Activated CD4-positive, alpha-beta memory T cell treated with anti-CD3 and anti-CD28 coated beads, Interleukin-2, amount 10 ng/mL, durations not matched to agents 7 days and 5 days (primary cell): ENCODE data around the gene BPIFB4. TPM values are rescaled to one million over a fixed set of nuclear protein-coding genes. Genes with fewer than 3 reads are reported as not detected.

Experiments
- CTCF ChIA-PET: fragments of 350-600 bp; sonication (Branson Sonifier 250); formaldehyde crosslinking; loops from one replicate; lab custom pipeline; 2021; ENCODE audit warnings: antibody characterized with exemption, inconsistent platforms; lab: Charles Lee
- POLR2A ChIA-PET: fragments of 350-600 bp; sonication (Branson Sonifier 250); formaldehyde crosslinking; loops from one replicate; lab custom pipeline; 2021; ENCODE audit warnings: antibody characterized with exemption; lab: Charles Lee
- DNase-seq: peaks from one replicate; pipeline ENCODE4 v3.0.0-alpha.2; 2020
- H3K27ac Mint-ChIP-seq: one replicate; pipeline ENCODE4 v1.8.0; 2021; ENCODE audit warnings: mild to moderate bottlenecking, mixed read lengths
- H3K27me3 Mint-ChIP-seq: one replicate; pipeline ENCODE4 v1.8.0; 2021; ENCODE audit warnings: mixed read lengths
- H3K36me3 Mint-ChIP-seq: one replicate; pipeline ENCODE4 v1.8.0; 2021; ENCODE audit warnings: low read depth, mixed read lengths
- H3K4me1 Mint-ChIP-seq: one replicate; pipeline ENCODE4 v1.8.0; 2021; ENCODE audit warnings: mixed read lengths
- H3K4me3 Mint-ChIP-seq: one replicate; pipeline ENCODE4 v1.8.0; 2021; ENCODE audit warnings: mild to moderate bottlenecking, mixed read lengths
- H3K9me3 Mint-ChIP-seq: one replicate; pipeline ENCODE4 v1.8.0; 2021; ENCODE audit warnings: mixed read lengths
- total RNA-seq, 2 experiments: library from RNA; stranded (reverse); gene quantifications; one replicate each; pipeline ENCODE4 v1.2.3, GENCODE V29; 2021

BPIFB4 gene
- total RNA-seq, 2 experiments from 2014 or later: not detected

DNA sequence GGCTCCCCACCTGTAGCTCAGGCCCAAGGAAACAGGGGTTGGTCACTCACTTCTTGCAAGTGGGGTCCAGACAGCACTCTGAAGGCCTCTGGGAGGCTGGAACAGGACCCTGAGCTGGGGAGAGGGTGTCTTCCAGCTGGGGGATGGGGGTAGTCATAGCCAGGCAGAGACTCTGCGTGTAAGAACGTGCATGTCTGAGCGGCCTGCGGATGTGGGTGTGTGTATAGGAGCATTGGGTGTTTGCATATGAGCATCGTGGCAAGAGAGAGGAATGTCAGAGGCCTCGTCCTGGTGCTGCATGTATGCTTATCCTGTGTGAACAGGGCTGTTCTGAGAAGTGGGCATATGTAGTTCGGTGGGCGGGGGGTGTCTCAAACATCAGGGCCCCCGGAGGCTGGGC lies 13.7 kb upstream of the BPIFB4 start:
- Mint-ChIP-seq H3K4me1 (no peaks in the 10 kb centered on the region), H3K27ac (no peak overlapping the region), H3K9me3 (no peaks in the 10 kb centered on the region), H3K36me3 (no peaks in the 10 kb centered on the region), H3K27me3 (no peaks in the 10 kb centered on the region), H3K4me3 (no peak overlapping the region)
- CTCF ChIA-PET: no interaction called here
- POLR2A ChIA-PET: no interaction called here
- no peak for DNase-seq

DNA sequence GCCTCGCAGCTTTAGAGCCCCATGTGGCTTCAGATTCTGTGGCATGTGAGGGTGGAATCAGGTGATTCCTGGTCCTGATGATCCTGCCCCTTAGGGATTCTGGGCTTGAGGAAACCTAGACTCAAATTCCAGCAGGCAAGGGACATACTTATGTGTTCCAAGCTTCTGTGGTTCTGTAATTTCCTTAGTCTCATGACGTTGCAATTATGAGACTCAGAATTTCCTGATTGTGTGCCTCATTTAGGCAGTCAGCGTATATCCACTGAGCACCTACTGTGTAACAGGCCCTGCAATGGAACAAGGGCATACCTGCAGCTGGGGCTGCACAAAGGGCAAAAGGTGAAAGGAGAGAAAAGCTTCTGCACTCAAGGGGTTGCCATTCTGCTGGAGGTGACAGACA lies 11.6 kb upstream of the BPIFB4 start:
- no peak for DNase-seq
- CTCF ChIA-PET: no interaction called here
- H3K9me3 Mint-ChIP-seq: no peaks in the 10 kb centered on the region
- no peak overlapping the region for H3K4me3 Mint-ChIP-seq
- POLR2A ChIA-PET: interaction anchor here (0.9 kb wide), 1 partner anchor 1044 kb away, joined by 3 read pairs; the partner anchor contains the start of gene EIF2S2
- H3K36me3 Mint-ChIP-seq: no peaks in the 10 kb centered on the region
- H3K27me3 Mint-ChIP-seq: no peaks in the 10 kb centered on the region
- no peak overlapping the region for H3K27ac Mint-ChIP-seq
- H3K4me1 Mint-ChIP-seq: no peaks in the 10 kb centered on the region

DNA sequence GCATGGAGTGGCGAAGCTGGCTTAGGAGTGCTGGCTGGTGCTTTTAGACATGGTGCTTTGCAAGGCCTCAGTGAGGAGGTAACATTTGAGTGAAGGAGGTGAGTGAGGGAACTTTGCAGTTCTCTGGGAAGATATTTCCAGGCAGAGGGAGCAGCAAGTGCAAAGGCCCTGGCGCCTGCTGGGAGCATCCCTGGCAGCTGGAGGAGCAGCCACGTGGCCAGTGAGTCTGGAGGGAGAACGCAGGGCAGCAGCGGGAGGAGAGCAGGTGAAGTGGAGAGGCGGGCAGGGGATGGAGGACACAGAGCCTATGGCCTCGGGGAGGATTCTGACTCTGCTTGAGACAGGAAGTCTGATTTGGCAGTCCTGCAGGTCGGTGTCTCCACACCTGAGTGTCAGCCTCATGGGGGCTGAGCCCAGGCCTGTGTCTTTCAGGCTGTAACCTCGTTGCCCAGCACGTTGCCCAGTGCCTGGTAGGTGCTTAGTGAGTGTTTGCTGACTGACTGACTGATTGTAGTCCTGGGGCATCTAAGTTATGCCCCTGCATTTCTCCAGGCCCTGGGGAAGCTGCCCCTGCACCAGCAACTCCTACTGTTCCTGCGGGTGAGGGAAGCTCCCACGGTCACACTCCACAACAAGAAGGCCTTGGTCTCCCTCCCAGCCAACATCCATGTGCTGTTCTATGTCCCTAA lies 11.0 kb upstream of the BPIFB4 start:
- DNase-seq: no peak
- Mint-ChIP-seq H3K9me3 (no peaks in the 10 kb centered on the region), H3K4me1 (no peaks in the 10 kb centered on the region), H3K4me3 (no peak overlapping the region), H3K27me3 (no peaks in the 10 kb centered on the region), H3K27ac (no peak overlapping the region), H3K36me3 (no peaks in the 10 kb centered on the region)
- POLR2A ChIA-PET: interaction anchor here (0.9 kb wide), 1 partner anchor 1044 kb away, joined by 3 read pairs; the partner anchor contains the start of gene EIF2S2
- CTCF ChIA-PET: no interaction called here

- ChIA-PET CTCF (no interaction called here), POLR2A (no interaction called here)
- Mint-ChIP-seq H3K4me1 (no peaks in the 10 kb centered on the region), H3K27me3 (no peaks in the 10 kb centered on the region), H3K4me3 (no peak overlapping the region), H3K27ac (no peak overlapping the region), H3K36me3 (no peaks in the 10 kb centered on the region), H3K9me3 (no peaks in the 10 kb centered on the region)
- DNase-seq: no peak
Observed at GRCh38 chr20:33069673-33070072, 9.8 kb upstream of the BPIFB4 start.

- Mint-ChIP-seq H3K4me1 (no peaks in the 10 kb centered on the region), H3K27me3 (no peaks in the 10 kb centered on the region), H3K36me3 (no peaks in the 10 kb centered on the region), H3K27ac (no peak overlapping the region), H3K9me3 (no peaks in the 10 kb centered on the region), H3K4me3 (no peak overlapping the region)
- CTCF ChIA-PET: no interaction called here
- POLR2A ChIA-PET: no interaction called here
- DNase-seq: no peak
Observed at GRCh38 chr20:33070111-33071053, 9.1 kb upstream of the BPIFB4 start.

- ChIA-PET CTCF (no interaction called here), POLR2A (no interaction called here)
- no peaks in the 10 kb centered on the region for H3K9me3 Mint-ChIP-seq
- DNase-seq: no peak
- no peaks in the 10 kb centered on the region for H3K4me1 Mint-ChIP-seq
- H3K4me3 Mint-ChIP-seq: no peak overlapping the region
- no peaks in the 10 kb centered on the region for H3K36me3 Mint-ChIP-seq
- no peaks in the 10 kb centered on the region for H3K27me3 Mint-ChIP-seq
- no peak overlapping the region for H3K27ac Mint-ChIP-seq
Observed at GRCh38 chr20:33071198-33071597, 8.2 kb upstream of the BPIFB4 start.

DNA sequence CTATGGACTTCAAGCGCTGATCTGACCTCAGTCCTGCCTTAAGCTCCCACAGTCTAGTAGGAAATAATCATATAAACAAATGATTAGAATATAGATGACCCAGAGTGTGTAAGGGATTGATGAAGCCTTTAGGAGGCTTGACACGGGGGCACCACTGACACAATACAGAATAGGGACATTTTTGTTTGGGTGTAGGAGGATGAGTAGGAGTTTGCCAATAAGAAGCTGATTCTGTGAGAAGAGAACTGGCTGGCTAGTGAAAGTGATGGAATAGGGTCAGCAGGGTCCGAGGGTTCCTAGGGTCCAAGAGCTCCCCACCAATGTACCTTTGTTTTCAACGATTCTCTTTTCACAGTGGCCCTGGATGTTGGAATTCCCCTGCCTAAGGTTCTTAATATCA lies 7.1 kb upstream of the BPIFB4 start:
- Mint-ChIP-seq H3K4me1 (no peaks in the 10 kb centered on the region), H3K36me3 (no peaks in the 10 kb centered on the region), H3K9me3 (no peaks in the 10 kb centered on the region), H3K27me3 (no peaks in the 10 kb centered on the region), H3K27ac (no peak overlapping the region), H3K4me3 (no peak overlapping the region)
- no peak for DNase-seq
- CTCF ChIA-PET: no interaction called here
- POLR2A ChIA-PET: no interaction called here

GRCh38 chr20:33072813-33073212 lies 6.6 kb upstream of the BPIFB4 start:
- no peaks in the 10 kb centered on the region for H3K27me3 Mint-ChIP-seq
- no peaks in the 10 kb centered on the region for H3K36me3 Mint-ChIP-seq
- ChIA-PET POLR2A (no interaction called here), CTCF (no interaction called here)
- no peaks in the 10 kb centered on the region for H3K9me3 Mint-ChIP-seq
- DNase-seq: no peak
- H3K4me1 Mint-ChIP-seq: no peaks in the 10 kb centered on the region
- no peak overlapping the region for H3K4me3 Mint-ChIP-seq
- H3K27ac Mint-ChIP-seq: no peak overlapping the region

DNA sequence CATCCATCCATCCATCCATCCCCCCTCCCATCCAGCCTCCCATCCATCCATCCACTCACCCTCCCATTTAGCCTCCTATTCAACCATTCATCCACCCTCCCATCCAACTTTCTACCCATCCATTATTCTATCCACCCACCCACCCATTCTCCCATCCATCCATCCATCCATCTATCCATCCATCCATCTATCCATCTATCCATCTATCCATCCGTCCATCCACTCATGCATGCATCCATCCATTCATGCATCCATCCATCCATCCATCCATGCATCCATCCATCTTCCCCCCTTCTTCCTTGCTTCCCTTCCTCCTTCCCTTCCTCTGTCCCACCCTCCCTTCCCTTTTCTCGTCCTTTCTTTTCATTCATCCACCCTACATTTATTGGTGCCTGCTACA lies 4.8 kb upstream of the BPIFB4 start:
- H3K27ac Mint-ChIP-seq: no peak overlapping the region
- no peaks in the 10 kb centered on the region for H3K27me3 Mint-ChIP-seq
- CTCF ChIA-PET: no interaction called here
- H3K9me3 Mint-ChIP-seq: no peaks in the 10 kb centered on the region
- POLR2A ChIA-PET: interaction anchor here (0.5 kb wide), 1 partner anchor 153 kb away, joined by 3 read pairs; no protein-coding TSS in a partner anchor
- H3K36me3 Mint-ChIP-seq: no peaks in the 10 kb centered on the region
- no peak overlapping the region for H3K4me3 Mint-ChIP-seq
- DNase-seq: no peak
- no peaks in the 10 kb centered on the region for H3K4me1 Mint-ChIP-seq

GRCh38 chr20:33075281-33075680 lies 4.2 kb upstream of the BPIFB4 start:
- H3K27me3 Mint-ChIP-seq: no peaks in the 10 kb centered on the region
- H3K27ac Mint-ChIP-seq: no peak overlapping the region
- no peak for DNase-seq
- no peak overlapping the region for H3K4me3 Mint-ChIP-seq
- CTCF ChIA-PET: interaction anchor here (1.8 kb wide), 1 partner anchor 174 kb away, joined by 8 read pairs; no protein-coding TSS in a partner anchor
- H3K4me1 Mint-ChIP-seq: no peaks in the 10 kb centered on the region
- H3K9me3 Mint-ChIP-seq: no peaks in the 10 kb centered on the region
- POLR2A ChIA-PET: no interaction called here
- H3K36me3 Mint-ChIP-seq: no peaks in the 10 kb centered on the region

- Mint-ChIP-seq H3K27ac (no peak overlapping the region), H3K36me3 (no peaks in the 10 kb centered on the region), H3K4me3 (no peak overlapping the region), H3K27me3 (no peaks in the 10 kb centered on the region), H3K9me3 (no peaks in the 10 kb centered on the region), H3K4me1 (no peaks in the 10 kb centered on the region)
- CTCF ChIA-PET: interaction anchor here (0.5 to 1.8 kb wide), 3 partner anchors 175 to 179 kb away, joined by 3 to 8 read pairs (median 3); no protein-coding TSS in a partner anchor
- POLR2A ChIA-PET: no interaction called here
- DNase-seq: no peak
Observed at GRCh38 chr20:33076662-33077372, 2.6 kb upstream of the BPIFB4 start.

DNA sequence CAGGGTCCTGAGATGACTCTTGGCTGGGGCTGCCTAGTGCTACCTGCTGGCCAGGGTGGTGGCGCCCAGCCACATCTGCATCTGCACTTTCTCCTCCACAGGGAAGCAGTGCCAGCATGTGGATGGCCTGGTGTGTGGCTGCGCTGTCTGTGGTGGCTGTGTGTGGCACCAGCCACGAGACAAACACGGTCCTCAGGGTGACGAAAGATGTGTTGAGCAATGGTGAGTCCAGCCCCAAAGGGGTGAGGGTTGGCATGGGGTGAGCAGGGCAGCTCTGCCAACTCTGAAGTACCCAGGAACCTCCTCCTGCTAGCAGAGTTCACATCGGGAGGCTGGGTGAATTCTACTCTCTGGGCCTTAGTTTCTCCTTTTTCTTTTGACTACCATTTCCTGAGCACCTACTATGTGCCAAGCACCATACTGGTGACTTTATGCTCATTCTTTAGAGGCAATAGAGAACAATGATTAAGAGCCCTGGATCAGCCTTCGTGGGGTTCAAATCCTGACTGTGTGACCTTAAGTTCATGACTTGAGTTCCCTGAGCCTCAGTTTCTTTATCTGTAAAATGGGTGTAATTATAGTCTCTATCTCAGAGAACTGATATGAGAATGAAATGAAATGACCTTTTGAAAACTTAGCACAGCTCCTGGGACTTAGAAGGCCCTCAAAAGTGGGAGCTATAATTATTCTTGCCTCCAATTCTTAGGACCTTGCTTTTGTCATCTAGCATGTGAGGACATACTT lies 2.1 kb downstream of the BPIFB4 start:
- Mint-ChIP-seq H3K4me3 (no peak overlapping the region), H3K27me3 (no peaks in the 10 kb centered on the region), H3K27ac (no peak overlapping the region), H3K36me3 (no peaks in the 10 kb centered on the region), H3K9me3 (no peaks in the 10 kb centered on the region), H3K4me1 (no peaks in the 10 kb centered on the region)
- POLR2A ChIA-PET: no interaction called here
- CTCF ChIA-PET: no interaction called here
- no peak for DNase-seq
